Smooth muscle cell of the brain vasculature (primary cell): ENCODE data around the gene ANKRD18B.
"Not testable (repeated sequence)": the region's sequence is repeated elsewhere in the genome, so short reads cannot be mapped to it uniquely, and the experiment has no call there.

Source experiments
- DNase-seq: peaks from one replicate; pipeline ENCODE4 v3.0.0-alpha.2; 2012; ENCODE audit warnings: low read depth, low spot score

The ANKRD18B gene

GRCh38 chr9:33523397-33524305, at the start of gene ANKRD18B:
Gene ANKRD18B (plus strand): TSS chr9:33524251. CDS start chr9:33524490, 239 bp downstream.
- not testable (repeated sequence) for DNase-seq

- DNase-seq = no peak
Measured at GRCh38 chr9:33475357-33475756, 48.7 kb upstream of the ANKRD18B start.

GRCh38 chr9:33476503-33476902, 47.5 kb upstream of the ANKRD18B start:
- DNase-seq = no peak

DNA sequence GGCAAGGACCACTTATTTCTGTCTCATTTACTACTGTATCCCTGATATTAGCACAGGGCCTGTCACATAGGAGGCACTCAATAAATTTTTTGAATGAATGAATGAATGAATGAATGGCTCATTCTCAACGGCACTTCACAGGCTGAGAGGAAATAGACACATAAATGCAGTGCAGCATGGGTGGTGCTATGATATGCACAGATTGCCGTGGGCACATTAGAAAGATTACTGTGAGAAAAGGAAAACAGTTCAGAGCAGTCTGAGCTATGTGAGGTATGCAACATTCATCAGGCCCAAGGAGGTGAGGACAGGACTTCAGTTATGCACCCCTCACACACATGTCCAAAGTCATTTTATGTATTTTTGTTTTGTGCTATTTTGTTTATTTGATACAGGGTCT, 43.9 kb upstream of the ANKRD18B start:
- DNase-seq = no peak

GRCh38 chr9:33480976-33481375, 43.1 kb upstream of the ANKRD18B start:
- DNase-seq = no peak

DNA sequence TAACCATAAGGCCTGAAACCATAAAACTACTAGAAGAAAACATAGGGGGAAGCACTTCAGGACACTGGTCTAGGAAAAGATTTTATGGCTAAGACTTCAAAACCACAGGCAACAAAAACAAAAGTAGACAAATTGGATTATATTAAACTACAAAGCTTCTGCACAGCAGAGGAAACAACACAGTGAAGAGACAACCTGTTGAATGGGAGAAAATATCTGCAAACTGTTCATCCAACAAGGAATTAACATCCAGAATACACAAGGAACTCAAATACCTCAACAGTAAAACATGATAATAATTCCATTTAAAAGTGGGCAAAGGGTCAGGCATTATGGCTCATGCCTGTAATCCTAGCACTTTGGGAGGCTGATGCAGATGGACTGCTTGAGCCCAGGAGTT, 38.7 kb upstream of the ANKRD18B start:
- not testable (repeated sequence) for DNase-seq

DNA sequence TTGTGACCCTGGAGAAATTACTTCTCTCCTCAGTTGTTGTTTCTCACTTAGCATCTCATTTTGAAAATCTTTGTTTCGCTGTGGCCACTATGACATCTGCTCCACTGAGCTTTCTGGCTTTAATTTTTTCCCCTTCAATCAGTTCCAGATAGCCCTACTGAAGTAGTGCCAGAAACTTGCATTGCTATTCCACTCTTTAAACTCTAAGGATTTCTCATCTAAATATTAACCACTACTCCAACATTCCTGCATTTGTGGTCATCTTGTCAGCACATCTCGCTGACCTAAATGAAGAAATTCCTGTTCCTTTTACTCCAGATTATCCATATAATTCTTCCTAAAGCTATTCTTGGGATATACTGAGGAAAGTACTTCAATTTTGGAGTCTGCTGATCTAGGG, 35.0 kb upstream of the ANKRD18B start:
- DNase-seq = no peak

DNA sequence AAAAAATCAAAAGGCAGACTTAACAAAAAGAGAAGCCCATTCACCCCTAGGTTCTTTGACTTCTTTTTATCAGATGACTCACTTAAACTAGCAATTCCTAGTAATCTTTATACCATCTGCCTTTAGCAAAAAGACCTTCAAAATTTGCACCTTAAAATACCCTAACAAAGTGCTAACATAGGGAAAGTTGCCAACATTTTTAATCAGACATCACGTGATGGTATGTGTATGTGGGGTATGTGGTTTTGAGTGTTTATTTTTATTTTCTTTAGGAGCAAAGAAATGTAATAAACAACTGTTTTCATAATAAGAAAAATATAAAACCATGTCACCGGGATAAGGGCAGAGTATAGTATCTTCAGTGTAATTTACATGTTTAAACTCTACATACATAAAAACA, 30.2 kb upstream of the ANKRD18B start:
- DNase-seq = not testable (repeated sequence)

GRCh38 chr9:33498387-33498786, 25.7 kb upstream of the ANKRD18B start:
- no peak for DNase-seq

- no peak for DNase-seq
Measured at GRCh38 chr9:33506626-33507370, 17.3 kb upstream of the ANKRD18B start.

DNA sequence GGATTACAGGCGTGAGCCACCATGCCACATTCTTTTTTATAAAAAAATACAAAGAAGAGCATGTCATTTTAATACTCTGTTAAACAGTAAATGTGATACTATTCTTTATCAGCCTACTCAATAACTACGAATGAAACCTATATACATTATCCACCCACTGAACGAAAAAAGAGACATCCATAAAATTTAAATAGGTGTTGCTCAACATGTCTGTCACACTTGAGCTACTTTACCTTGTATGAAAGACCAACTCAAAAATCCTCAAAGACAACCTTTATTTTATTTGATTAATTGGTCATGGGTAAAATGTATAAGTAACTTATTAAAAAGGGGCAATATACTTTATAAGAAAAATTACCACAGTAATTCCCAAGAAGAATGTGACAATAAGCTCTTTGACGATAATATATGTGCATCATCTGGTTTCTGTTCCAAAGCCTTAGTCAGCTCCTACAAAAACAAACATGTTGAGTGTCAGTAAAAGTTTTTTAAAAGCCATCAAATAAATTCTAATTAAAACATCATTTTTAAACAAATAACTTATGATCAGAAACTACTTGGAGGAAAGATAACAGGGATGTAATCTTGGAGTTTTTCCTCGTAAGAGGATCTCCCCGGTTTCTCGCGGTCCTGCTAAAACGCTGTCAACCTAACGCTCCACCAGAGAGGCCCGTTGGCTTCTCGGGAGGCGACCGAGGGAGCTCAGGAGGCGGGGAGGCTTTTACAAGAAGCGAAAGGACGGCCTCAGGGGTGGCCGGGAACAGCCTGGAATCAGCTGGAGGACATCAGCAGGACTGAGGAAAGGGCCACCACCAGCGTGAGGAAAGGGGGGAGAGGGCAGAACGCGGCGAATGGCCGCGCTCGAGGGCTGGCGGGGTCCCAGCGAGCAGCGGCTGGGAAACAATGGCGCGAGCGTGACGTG, 13.5 kb upstream of the ANKRD18B start:
- DNase-seq = no peak

GRCh38 chr9:33511184-33511517, 12.9 kb upstream of the ANKRD18B start:
- not testable (repeated sequence) for DNase-seq

- not testable (repeated sequence) for DNase-seq
Measured at GRCh38 chr9:33512535-33512934, 11.5 kb upstream of the ANKRD18B start.

- not testable (repeated sequence) for DNase-seq
Measured at GRCh38 chr9:33515342-33515995, 8.6 kb upstream of the ANKRD18B start.

DNA sequence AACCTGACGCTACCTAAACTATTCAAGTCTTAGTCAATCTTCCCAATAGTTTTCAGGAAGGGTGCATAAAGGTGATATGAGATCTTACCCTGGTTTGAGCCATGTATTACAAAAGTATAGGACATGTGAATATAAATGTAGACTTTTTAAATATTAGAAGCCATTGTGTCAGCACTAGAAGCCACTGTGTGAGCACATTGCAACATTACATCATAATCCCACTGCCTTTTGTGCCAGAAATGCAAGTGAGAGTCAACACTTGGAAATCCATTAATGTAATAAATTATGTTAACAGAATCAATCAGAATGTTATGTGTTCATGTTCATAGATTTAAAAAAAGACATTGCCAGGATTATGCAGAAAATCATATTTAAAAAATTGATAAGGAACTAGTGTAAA, 7.7 kb upstream of the ANKRD18B start:
- not testable (repeated sequence) for DNase-seq

DNA sequence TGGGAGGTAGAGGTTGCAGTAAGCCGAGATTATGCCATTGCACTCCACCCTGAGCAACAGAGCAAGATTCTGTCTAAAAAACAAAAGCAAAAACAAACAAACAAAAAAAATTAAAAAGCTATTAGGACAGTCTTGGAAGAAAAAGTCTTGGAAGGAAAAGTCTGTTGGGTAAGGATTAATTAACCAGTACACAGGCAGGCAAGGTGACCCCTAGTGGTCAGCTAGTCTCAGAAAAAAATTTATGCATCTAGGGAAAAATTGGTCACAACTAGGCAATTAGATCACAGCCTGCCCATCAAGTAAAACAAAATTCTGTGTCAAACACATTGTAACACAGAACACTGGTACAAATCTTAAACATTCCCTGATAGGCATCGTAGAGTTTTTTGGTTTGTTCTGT, 6.7 kb upstream of the ANKRD18B start:
- DNase-seq = no peak

DNA sequence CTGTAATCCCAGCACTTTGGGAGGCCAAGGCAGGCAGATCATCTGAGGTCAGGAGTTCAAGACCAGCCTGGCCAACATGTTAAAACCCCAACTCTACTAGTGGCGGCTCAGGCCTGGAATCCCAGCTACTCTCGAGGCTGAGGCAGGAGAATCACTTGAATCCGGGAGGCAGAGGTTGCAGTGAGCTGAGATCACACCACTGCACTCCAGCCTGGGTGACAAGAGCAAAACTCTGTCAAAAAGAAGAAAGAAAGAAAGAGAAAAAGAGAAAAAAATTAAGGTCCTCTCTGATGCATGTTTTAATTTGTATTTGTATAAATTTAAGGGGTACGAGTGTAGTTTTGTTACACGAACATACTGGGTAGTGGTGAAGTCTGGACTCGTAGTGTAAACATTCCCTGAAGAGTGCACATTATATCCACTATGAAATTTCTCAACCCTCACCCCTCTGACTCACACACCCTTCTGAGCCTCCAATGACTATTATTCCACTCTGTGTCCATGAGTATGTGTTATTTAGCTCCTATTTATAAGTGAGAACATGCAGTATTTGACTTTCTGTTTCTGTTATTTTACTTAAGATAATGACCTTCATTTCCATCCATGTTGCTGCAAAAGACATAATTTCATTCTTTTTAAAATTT, 6.0 kb upstream of the ANKRD18B start:
- DNase-seq = not testable (repeated sequence)

DNA sequence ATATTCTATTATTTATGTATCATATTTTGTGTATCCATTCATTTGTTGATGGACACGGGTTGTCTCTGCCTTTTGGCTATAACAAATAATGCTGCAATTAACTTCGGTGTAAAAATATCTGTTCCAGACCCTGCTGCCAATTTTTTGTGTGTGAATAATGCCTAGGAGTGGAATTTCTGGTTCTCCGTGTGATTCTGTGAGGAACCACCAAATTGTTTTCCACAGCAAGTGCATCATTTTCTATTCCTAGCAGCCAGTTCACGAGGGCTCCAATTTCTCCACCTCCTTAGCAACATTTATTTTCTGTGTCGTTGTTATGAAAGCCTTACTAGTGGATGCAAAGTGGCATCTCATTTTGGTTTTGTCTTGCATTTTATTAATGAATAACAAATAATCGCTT, 2.2 kb upstream of the ANKRD18B start:
- not testable (repeated sequence) for DNase-seq

- DNase-seq = no peak
Measured at GRCh38 chr9:33524306-33524947, 376 bp downstream of the ANKRD18B start.

- not testable (repeated sequence) for DNase-seq
Measured at GRCh38 chr9:33528069-33528468, 4.0 kb downstream of the ANKRD18B start.
